ENCODE data around the gene SCIMP.
A peak's percentile ranks its signal among the peaks of the same experiment; 100 is the strongest.

DNA sequence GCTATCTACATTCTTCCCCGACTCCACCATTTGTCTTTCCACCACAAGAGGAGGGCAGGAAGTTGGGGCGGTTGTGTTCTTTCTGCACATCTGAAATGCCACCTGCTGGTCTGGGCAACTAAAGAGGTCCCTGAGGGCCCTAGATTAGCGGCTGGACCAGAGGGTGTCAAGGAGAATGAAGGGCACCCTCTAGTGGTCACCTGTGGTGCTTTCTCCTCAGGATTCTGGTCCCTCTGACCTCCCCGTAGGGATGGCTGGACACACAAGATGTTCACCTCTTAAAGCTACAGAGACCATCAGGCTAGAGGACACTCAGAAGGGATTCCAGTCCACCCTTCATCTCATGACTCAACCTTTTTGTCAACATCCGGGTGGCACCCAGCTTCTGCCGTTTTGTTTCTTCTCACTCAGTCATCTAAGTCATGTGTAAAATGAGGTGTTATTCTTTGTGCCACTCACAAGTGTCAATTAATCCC is 2.9 kb upstream of the SCIMP start:
- TF ChIP-seq, protein P1, sequence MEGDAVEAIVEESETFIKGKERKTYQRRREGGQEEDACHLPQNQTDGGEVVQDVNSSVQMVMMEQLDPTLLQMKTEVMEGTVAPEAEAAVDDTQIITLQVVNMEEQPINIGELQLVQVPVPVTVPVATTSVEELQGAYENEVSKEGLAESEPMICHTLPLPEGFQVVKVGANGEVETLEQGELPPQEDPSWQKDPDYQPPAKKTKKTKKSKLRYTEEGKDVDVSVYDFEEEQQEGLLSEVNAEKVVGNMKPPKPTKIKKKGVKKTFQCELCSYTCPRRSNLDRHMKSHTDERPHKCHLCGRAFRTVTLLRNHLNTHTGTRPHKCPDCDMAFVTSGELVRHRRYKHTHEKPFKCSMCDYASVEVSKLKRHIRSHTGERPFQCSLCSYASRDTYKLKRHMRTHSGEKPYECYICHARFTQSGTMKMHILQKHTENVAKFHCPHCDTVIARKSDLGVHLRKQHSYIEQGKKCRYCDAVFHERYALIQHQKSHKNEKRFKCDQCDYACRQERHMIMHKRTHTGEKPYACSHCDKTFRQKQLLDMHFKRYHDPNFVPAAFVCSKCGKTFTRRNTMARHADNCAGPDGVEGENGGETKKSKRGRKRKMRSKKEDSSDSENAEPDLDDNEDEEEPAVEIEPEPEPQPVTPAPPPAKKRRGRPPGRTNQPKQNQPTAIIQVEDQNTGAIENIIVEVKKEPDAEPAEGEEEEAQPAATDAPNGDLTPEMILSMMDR (IDR thresholded peaks at IDR 0.05): peak in 1 of 3 experiments; percentile 22
- no peak for TF ChIP-seq POLR2AphosphoS5 (IDR thresholded peaks at IDR 0.05; ENCODE audit: insufficient read depth in 1 of 2, low read depth in 1 of 2)
